Cortex of kidney (tissue), 1 donor: Measurements from ENCODE around the gene ITGAE.

Experiments used
- DNase-seq: peaks from one replicate; lab custom pipeline; 2025; lab: John Stamatoyannopoulos, UW

The ITGAE gene

GRCh38 chr17:3667366-3668278 lies 133.4 kb downstream of the ITGAE start:
- DNase-seq: no peak

GRCh38 chr17:3666516-3666915 lies 134.5 kb downstream of the ITGAE start:
- DNase-seq: no peak

- no peak for DNase-seq
Measured at GRCh38 chr17:3665834-3666233, 135.2 kb downstream of the ITGAE start.
